OCI-M1 (cell line): ENCODE measurements around the gene BCAM.
A peak's percentile ranks its signal among the peaks of the same experiment; 100 is the strongest.

Experiments
- DNase-seq: peaks from one replicate; lab custom pipeline; 2025; lab: John Stamatoyannopoulos, UW

The BCAM gene

DNA sequence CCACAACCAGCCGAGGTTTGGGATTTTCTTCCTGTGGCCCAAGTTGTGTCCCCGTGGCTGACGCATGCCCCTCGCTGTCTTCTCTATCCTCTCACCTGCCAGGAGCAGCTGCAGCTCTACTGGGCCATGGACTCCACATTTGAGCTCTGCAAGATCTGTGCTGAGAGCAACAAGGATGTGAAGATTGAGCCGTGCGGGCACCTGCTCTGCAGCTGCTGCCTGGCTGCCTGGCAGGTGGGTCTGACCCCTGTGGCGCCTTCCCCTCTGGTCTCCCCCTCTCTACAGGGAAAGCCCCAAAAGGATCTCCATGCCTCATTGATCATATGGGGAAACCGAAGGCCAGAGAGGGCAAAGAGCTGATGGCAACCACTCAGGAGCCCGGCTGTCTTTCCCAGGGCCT lies 16.6 kb upstream of the BCAM start:
- DNase-seq: no peak

DNA sequence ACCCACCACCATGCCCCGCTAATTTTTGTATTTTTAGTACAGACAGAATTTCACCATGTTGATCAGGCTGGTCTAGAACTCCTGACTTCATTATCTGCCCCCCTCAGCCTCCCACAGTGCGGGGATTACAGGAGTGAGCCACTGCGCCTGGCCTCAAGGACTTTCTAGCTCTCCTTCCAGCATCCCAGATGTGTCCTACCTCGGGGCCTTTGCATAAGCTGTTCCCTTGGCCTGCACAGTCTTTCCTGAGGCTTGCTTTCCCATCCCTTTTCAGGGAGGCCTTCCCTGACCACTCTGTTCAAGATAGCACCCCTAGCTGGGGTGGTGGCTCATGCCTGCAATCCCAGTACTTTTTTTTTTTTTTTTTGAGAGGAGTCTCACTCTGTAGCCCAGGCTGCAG lies 14.3 kb upstream of the BCAM start:
- DNase-seq: no peak

DNA sequence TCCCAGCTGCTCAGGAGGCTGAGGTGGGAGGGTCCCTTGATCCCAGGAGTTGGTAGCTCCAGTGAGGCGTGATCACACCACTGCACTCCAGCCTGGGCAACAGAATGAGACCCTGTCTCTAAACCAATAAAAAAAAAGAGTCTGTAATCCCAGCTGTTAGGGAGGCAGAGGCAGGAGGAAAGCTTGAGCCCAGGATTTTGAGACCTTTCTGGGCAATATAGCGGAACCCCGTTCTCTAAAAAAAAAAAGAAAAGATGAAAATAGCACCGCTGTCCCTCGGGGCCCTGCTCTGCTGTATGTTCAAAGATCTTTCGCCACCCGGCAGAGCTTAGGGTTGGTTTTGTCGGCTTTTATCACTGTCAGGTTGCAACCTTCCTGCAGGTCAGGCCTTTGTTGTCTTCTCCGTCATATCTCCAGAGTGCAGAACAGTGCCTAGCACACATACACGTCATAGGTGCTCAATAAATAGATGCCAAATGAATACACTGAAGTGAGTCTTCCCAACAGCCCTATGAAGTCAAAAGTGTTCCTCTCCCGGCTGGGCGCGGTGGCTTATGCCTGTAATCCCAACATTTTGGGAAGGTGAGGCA lies 13.4 kb upstream of the BCAM start:
- DNase-seq: no peak

DNA sequence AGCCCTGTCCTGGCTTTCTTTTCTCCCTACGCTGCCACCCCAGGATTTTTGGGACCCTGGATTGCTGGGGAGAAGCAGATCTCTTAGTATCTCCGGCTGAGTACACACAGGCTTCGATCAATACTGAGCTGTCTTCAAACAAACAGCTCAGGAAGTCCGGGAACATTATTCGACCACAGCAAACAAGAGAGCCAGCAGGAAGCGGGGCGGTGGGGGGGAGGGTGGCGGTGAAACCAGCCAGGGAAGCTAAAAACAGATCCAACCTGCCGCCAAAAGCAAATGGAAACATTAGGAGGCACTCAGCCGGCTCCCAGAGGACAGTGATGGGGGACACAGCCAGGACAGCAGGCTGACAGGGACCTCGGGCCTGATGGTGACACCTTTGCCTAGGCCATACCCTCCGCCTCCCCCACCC lies 12.2 kb upstream of the BCAM start:
- DNase-seq: no peak

DNA sequence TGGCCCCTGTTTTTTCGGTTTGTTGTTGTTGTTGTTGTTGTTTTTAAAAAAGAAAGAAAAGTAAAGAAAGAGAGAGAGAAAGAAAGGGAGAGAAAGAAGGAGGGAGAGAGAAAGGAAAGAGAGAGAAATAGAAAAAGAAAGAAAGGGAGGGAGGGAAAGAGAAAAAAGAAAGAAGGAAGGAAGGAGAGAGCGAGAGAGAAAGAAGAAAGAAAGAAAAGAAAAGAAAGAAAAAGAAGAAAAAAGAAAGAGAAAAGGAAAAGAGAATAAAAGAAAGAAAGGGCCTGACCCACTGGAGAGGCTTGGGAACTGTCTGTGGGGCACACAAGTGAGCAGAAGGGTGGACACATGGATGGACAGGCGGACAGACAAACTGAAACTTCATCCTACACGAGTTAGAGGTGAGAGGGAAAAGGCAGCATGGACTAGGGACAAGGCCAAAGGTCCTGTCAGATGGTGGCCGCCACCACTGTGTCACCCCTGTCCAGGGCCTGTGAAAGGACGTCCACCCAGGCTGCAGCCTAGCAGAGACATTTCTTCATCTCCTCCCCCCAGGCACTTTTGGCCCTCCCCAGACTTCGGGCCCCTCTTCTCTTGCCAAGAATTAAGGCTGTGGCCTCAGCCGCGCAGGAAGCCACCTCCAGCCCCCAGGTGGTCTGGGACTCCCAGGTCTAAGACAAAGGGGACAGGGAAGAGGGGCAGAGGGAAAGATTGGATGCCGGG lies 9.1 kb upstream of the BCAM start:
- no peak for DNase-seq

DNA sequence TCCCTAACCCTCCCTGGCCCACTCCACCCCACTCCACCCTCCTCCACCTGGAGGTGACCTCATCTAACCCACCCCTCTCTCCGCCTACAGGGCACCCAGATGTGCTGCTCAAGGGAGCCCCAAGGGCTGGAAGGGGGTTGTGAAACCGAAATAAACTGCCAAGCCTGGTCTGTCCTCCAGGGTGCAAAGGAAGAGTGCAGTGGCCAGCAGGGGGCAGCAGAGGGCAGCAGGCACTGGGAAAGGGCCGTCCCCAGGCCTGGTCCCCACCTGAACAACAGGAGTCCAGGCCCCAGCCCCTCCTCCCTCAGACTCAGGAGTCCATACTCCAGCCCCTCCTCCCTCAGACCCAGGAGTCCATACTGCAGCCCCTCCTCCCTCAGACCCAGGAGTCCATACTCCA lies 8.4 kb upstream of the BCAM start:
- DNase-seq: peak; percentile 93

DNA sequence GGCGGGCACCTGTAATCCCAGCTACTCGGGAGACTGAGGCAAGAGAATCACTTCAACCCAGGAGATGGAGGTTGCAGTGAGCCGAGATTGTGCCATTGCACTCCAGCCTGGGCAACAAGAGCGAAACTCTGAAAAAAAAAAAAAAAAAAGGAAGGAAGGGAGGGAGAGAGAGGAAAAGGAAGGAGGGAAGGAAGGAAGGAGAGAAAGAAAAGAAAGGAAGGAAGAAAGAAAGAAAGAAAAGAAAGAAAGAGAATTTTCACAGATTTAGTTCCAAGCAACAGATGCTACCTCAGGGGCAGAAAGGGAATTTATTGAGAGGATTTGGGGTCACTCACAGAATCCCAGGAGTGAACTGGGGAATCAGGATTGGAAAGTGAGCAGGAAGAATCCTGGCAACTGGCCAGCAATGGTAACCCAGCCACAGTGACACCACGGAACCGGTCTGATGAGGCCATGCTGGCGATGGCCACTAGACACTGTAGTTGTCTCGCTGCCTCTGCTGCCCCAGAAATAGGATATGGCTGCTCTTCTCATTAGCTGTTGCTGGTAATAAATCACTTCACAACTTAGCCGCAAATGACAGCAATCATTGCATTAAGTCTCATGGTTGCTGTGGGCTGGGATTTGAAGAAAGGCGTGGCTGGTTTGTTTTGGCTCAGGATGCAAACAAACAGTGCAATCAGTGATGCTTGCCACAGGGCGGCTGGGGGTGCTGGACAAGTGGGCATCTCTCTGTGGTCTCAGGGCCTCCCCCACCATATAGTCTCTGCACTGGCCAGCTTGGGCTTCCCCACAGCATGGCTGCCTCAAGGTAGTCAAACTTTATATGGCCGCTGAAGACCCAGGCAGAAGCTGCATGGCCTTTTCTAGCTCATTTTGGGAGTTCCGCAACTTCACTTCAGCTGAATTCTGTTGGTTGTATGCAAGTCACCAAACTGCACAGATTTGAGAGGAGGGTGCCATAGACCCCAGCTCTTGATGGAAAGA lies 5.2 kb upstream of the BCAM start:
- DNase-seq: no peak

DNA sequence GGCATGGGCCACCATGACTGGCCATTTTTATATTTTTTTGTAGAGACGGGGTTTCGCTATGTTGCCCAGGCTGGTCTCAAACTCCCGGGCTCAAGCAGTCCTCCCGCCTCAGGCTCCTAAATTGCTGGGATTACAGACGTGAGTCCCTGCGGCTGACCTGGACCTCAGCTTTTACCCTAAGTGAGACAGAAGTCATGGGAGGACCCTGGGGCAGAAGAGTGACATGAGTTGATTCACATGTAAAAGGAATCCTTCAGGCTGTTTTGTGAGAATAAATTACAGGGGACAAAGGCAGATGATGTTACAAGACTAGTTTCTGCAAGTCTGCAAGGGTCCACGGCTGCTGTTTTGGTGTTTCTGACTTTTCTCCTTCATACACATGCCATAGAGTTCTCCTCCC lies 2.6 kb upstream of the BCAM start:
- DNase-seq: peak; percentile 13

DNA sequence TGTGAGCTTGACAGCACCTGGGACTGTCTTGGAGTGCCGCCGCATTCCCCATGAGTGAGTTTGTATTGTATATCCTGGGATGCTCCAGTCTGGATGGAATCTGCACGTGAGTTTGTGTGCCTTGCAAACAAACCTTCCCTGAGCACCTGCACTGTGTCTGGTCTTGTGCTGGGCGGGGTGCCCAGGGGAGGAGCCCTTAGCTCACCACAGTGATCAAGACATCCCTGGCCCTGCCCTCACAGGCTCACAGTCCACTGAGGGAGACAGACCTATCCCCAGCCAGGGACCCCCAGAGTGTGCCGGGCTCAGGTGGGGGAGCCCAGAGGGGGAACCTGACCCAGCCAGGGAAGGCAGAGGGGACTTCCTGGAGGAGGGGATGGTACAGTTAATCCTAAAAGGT lies 1.7 kb upstream of the BCAM start:
- DNase-seq: no peak

DNA sequence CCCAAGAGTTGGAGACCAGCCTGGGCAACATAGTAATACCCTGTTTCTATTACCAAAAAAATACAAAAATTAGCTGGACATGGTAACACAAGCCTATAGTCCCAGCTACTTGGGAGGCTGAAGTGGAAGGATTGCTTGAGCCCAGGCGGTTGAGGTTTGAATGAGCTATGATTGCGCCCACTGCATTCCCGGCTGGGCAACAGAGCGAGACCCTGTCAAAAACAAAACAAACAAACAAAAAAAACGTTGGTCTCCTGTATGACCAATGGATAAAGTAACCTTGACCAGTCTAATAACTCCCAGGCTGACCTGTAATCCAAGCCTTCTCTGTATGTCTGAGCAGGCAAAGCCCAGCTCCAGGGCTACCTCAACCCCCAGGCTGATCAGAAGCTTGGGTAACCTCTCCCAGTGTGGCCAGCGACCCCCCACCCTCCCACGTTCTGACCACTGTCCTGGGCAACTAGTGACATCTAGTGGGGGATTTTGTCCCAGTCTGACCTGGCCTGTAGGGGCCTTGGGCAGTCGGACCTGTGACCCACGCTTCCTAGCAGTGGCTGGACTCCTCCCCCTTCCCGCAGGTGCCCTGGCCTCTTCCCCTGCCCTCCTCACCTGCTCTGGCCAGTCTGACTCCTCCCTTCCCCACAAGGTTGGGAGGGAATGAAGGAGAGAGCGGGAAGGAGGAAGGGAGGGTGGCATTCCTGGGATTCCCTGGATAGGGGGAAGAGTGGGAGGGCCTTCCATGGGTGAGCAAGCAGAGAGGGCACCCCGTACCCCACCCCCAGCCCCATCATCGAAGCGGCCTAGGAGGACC lies 1.0 kb upstream of the BCAM start:
- peak; percentile 80 for DNase-seq

DNA sequence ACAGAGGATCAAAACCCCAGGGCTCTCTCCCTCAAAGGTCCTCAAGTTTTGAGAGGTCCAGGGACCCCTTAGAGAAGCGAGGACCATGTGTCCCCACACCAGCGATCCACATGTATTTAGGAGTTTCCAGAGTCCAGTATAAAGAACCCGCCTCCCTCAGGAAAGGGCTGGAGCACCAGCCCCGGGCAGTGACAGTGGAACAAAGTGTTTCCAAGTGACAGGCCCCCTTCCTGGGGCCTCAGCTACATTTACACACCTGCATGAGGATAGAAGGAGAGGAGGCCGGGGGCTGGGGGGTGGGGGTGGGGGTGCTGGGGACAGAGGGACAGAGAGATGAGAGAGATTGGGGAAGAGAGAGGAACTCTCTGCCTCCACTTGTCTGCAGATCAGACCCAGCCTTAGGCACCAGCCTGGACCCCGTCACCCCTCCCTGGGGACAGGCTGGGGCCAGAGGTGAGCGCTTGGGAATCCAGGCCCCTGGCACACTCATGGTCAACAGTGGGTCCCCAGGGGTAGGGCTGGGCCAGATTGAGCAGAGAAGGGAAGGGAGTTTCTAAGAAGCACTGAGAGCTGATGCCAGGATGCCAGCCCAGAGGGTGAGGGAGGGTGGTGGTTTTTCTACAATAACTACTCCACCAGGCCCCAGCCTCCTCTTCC lies 802 bp downstream of the BCAM start:
- DNase-seq: no peak

DNA sequence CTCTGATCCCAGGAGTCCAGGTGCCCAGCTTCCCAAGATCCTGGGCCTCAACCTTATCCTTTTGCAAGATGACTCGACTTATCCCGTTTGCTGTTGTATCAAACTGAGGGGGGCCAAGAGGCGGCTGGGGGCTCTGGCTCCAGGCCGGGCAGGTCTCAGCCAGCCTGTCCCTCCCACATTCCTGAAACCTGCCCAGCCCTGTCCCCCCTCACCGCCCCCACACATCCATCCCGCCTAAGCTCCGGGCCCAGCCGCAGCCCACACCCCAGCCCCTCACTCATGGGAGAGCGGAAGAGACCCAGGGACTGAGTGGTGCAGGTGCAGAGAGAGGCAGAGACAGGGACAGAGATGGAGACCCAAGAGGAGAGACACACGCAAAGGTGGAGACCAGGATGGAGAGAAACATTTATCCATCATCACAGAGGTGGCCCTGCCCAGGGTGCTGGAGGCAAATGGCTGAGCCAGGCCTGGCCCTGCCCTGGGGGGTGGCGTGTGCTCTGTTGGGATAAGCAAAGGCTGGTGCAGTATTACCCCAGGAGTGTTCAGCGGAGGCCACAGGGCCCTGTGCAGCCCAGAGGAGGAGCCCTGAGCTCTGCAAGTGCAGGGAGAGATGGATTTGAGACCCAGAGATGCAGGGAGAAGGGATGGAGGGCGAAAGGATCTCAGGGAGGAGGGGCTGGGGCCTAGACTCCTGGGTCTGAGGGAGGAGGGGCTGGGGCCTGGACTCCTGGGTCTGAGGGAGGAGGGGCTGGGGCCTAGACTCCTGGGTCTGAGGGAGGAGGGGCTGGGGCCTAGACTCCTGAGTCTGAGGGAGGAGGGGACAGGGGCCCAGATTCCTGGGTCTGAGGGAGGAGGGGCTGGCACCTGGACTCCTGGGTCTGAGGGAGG lies 1.6 kb downstream of the BCAM start:
- DNase-seq: no peak

DNA sequence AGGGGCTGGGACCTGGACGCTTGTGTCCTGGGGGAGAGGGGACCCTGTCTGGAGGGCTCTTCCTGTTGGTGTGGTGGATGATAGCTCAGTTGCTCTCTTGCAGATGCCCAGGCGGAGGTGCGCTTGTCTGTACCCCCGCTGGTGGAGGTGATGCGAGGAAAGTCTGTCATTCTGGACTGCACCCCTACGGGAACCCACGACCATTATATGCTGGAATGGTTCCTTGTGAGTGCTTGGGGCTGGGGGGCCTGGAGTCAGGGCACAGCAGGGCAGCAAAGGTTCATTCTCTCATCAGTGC lies 2.2 kb downstream of the BCAM start:
- DNase-seq: no peak

DNA sequence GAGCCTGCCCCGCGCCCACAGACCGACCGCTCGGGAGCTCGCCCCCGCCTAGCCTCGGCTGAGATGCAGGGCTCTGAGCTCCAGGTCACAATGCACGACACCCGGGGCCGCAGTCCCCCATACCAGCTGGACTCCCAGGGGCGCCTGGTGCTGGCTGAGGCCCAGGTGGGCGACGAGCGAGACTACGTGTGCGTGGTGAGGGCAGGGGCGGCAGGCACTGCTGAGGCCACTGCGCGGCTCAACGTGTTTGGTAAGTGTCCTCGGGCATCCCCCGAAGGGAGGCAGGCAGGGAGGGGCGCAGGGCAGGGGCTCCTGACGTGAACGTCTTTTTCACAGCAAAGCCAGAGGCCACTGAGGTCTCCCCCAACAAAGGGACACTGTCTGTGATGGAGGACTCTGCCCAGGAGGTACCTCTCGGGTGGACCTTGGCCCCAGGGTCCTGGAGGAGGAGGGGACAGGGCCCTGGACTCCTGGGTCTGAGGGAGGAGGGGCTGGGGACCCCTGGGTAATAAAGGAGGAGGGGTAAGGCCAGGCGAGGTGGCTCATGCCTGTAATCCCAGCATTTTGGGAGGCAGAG lies 3.3 kb downstream of the BCAM start:
- DNase-seq: no peak

DNA sequence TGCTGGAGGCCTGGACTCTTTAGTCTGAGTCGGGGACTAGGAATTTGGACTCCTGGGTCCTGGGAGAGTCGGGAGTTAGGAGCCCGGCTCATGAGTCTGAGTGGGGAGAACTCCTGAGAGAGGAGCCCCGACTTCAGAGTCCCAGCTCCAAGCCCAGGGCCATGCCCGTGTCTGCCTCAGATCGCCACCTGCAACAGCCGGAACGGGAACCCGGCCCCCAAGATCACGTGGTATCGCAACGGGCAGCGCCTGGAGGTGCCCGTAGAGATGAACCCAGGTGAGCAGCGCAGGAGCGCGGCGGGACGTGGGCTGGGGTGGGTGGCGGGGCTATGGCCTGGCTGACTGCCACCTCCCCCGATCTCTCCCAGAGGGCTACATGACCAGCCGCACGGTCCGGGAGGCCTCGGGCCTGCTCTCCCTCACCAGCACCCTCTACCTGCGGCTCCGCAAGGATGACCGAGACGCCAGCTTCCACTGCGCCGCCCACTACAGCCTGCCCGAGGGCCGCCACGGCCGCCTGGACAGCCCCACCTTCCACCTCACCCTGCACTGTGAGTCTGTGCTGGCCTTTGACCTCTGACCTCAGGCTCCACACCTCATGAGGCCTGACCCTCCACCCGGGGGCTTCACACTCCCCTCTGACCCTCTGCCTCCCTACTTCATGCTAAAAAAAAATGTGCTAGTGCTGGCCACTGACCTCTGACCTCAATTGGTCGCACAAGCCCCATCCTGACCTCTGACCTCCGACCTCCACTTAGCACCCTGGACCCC lies 4.4 kb downstream of the BCAM start:
- DNase-seq: no peak

DNA sequence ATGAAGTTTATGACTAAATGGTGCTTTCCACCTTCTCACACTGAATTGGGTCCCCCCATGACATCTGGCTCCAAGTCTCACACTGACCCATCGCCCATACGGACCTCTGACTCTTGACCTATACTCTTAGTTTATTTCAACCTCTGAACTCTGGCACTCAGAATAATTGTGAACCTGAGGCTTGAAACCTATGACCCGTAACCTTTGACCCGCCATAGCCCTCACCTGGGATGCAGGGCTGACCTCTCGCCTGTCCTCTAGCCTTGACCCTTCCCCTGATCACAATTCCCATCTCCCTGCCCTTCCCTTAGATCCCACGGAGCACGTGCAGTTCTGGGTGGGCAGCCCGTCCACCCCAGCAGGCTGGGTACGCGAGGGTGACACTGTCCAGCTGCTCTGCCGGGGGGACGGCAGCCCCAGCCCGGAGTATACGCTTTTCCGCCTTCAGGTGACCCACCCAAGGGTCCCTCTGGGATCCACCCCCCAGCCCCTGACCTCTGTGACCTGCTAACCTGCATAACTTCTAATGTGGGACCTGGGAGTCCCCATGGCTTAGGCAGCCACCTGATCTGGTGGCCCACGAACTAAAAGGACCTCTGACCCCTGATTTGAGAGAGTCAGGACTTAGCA lies 5.1 kb downstream of the BCAM start:
- DNase-seq: no peak

DNA sequence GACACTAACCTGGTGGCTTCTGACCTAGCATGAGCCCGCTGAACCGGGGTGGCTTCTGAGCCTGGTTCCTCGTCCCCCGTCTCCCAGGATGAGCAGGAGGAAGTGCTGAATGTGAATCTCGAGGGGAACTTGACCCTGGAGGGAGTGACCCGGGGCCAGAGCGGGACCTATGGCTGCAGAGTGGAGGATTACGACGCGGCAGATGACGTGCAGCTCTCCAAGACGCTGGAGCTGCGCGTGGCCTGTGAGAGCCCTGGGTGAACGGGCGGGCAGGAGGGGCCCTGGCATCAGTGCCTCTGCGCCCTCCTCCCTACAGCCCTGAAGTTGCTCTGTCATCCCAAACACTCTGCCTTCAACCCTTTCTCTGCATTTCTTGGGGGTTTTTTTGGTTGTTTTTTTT lies 5.6 kb downstream of the BCAM start:
- DNase-seq: no peak

DNA sequence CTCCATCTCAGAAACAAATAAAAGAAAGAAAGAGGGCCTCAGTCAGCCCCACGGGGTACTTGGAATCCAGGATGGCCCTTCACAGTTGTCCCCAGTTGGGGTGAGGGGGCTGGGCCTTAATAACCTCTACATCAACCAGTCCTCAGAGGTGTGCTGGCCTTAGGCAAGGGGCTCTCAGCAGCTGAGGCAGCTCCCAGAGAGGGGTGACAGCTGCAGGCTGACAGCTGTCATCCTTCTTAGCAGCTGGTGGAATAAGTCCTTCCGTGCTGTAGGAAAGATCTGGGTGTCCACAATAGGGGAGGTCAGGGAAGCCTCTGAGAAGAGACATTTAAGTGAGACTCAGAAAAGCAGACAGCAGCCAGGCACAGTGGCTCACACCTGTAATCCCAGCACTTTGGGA lies 7.4 kb downstream of the BCAM start:
- no peak for DNase-seq
